Body of pancreas (tissue), 4 donors: Measurements from ENCODE around the gene NUP93.

Experiments used
- CTCF ChIP-seq, 7 experiments: fragments of 450-650 bp in 4 of 7; fragments of 200-600 bp in 3 of 7; sonication (generic) in 3 of 7; IDR thresholded peaks; one replicate each; pipeline ENCODE4 v1.5.1; 2016 to 2019; ENCODE audit warnings: antibody characterized with exemption in 7 of 7
- POLR2A ChIP-seq, 3 donors: fragments of 450-650 bp; IDR thresholded peaks; one replicate each; pipeline ENCODE4 v1.6.1; 2016; ENCODE audit warnings: antibody characterized with exemption in 3 of 3, mild to moderate bottlenecking in 2 of 3

GRCh38 chr16:56742030-56742984 is 12.4 kb downstream of the NUP93 start:
- no peak for TF ChIP-seq CTCF (IDR thresholded peaks at IDR 0.05)
- no peak for TF ChIP-seq POLR2A (IDR thresholded peaks at IDR 0.05)
